Parathyroid adenoma (tissue), 2 donors: ENCODE results near the gene GMFB.

Experiments used
- H2AFZ ChIP-seq: fragments of 300-600 bp; sonication (generic); one replicate; pipeline ENCODE4 v1.7.0; 2017; ENCODE audit warnings: antibody characterized with exemption, mild to moderate bottlenecking
- H3K27ac ChIP-seq: fragments of 300-600 bp; sonication (generic); one replicate; pipeline ENCODE4 v1.7.0; 2017
- H3K27me3 ChIP-seq: fragments of 300-600 bp; sonication (generic); one replicate; pipeline ENCODE4 v1.7.0; 2017; ENCODE audit warnings: low read length; ENCODE audit not compliant: control insufficient read depth, insufficient read depth
- H3K36me3 ChIP-seq: fragments of 300-600 bp; sonication (generic); one replicate; pipeline ENCODE4 v1.7.0; 2017; ENCODE audit warnings: low read length; ENCODE audit not compliant: control insufficient read depth, insufficient read depth
- H3K4me1 ChIP-seq: fragments of 300-600 bp; sonication (generic); one replicate; pipeline ENCODE4 v1.7.0; 2017; ENCODE audit warnings: control low read depth
- H3K4me2 ChIP-seq: fragments of 300-600 bp; sonication (generic); one replicate; pipeline ENCODE4 v1.7.0; 2017; ENCODE audit warnings: low read length
- H3K4me3 ChIP-seq: fragments of 300-600 bp; sonication (generic); one replicate; pipeline ENCODE4 v1.7.0; 2017; ENCODE audit warnings: low read depth, low read length
- H3K79me2 ChIP-seq: fragments of 300-600 bp; sonication (generic); one replicate; pipeline ENCODE4 v1.7.0; 2017; ENCODE audit warnings: control low read depth
- H3K9ac ChIP-seq: fragments of 300-600 bp; sonication (generic); one replicate; pipeline ENCODE4 v1.7.0; 2017; ENCODE audit warnings: mild to moderate bottlenecking
- H3K9me3 ChIP-seq: fragments of 300-600 bp; sonication (generic); one replicate; pipeline ENCODE4 v1.7.0; 2017; ENCODE audit warnings: low read length; ENCODE audit not compliant: control insufficient read depth
- CTCF ChIP-seq: fragments of 300-600 bp; sonication (generic); IDR thresholded peaks from one replicate; pipeline ENCODE4 v1.7.0; 2017; ENCODE audit warnings: antibody characterized with exemption, mild to moderate bottlenecking
- donor health status: primary hyperparathyroidism.

Gene GMFB

GRCh38 chr14:54478636-54479215 lies 10.1 kb downstream of the GMFB start:
- H3K4me2 ChIP-seq = no peak overlapping the region
- no peak overlapping the region for H3K9ac ChIP-seq
- no peak overlapping the region for H3K4me3 ChIP-seq
- no peak overlapping the region for H3K27ac ChIP-seq
- no peaks in the 10 kb centered on the region for H3K4me1 ChIP-seq
- no peaks in the 10 kb centered on the region for H3K36me3 ChIP-seq
- H2AFZ ChIP-seq = no peak overlapping the region
- no peak for TF ChIP-seq CTCF
- no peaks in the 10 kb centered on the region for H3K79me2 ChIP-seq
- no peaks in the 10 kb centered on the region for H3K9me3 ChIP-seq
- H3K27me3 ChIP-seq = no peaks in the 10 kb centered on the region

GRCh38 chr14:54475911-54476310 lies 12.9 kb downstream of the GMFB start:
- Histone ChIP-seq H3K4me1 (peaks cover 5% of the 10 kb centered on the region), H3K9me3 (no peaks in the 10 kb centered on the region), H3K4me2 (no peak overlapping the region), H2AFZ (no peak overlapping the region), H3K27ac (no peak overlapping the region), H3K79me2 (no peaks in the 10 kb centered on the region), H3K9ac (no peak overlapping the region), H3K27me3 (no peaks in the 10 kb centered on the region), H3K4me3 (no peak overlapping the region), H3K36me3 (no peaks in the 10 kb centered on the region)
- TF ChIP-seq CTCF = no peak

GRCh38 chr14:54475187-54475899 lies 13.4 kb downstream of the GMFB start:
- Histone ChIP-seq H3K4me1 (peaks cover 5% of the 10 kb centered on the region), H3K4me2 (no peak overlapping the region), H3K9ac (no peak overlapping the region), H3K36me3 (no peaks in the 10 kb centered on the region), H3K27me3 (no peaks in the 10 kb centered on the region), H2AFZ (no peak overlapping the region), H3K9me3 (no peaks in the 10 kb centered on the region), H3K27ac (no peak overlapping the region), H3K79me2 (no peaks in the 10 kb centered on the region), H3K4me3 (no peak overlapping the region)
- TF ChIP-seq CTCF = no peak

GRCh38 chr14:54474232-54474793 lies 14.5 kb downstream of the GMFB start:
- no peak overlapping the region for H3K4me3 ChIP-seq
- H3K4me1 ChIP-seq = peaks cover 5% of the 10 kb centered on the region
- no peaks in the 10 kb centered on the region for H3K9me3 ChIP-seq
- H3K9ac ChIP-seq = no peak overlapping the region
- H3K79me2 ChIP-seq = no peaks in the 10 kb centered on the region
- H3K27ac ChIP-seq = no peak overlapping the region
- H3K36me3 ChIP-seq = no peaks in the 10 kb centered on the region
- no peak overlapping the region for H2AFZ ChIP-seq
- H3K27me3 ChIP-seq = no peaks in the 10 kb centered on the region
- TF ChIP-seq CTCF = no peak
- no peak overlapping the region for H3K4me2 ChIP-seq
